Measurements from ENCODE around the gene BTBD1. TPM values are rescaled to one million over a fixed set of nuclear protein-coding genes. Genes with fewer than 3 reads are reported as not detected.
"Not testable (repeated sequence)": the region's sequence is repeated elsewhere in the genome, so short reads cannot be mapped to it uniquely, and the experiment has no call there.

BTBD1 gene
- total RNA-seq, 4 donors from 2014 or later: 79.8 to 105 (median 99.4) TPM

- Histone ChIP-seq H3K27ac (no peak overlapping the region), H3K4me3 (no peak overlapping the region), H3K36me3 (no peaks in the 10 kb centered on the region), H3K4me1 (no peaks in the 10 kb centered on the region), H3K27me3 (no peaks in the 10 kb centered on the region), H3K9me3 (peaks cover 0 to 6% (median 0%) of the 10 kb centered on the region in 4 donors)
- TF ChIP-seq CTCF (IDR thresholded peaks at IDR 0.05): no peak
- no peak for TF ChIP-seq EP300 (IDR thresholded peaks at IDR 0.05)
- no peak for TF ChIP-seq POLR2A (IDR thresholded peaks at IDR 0.05)
- DNase-seq (ENCODE audit: low spot score in 2 of 2): no peak
These were observed 31.0 kb upstream of the BTBD1 start for GRCh38 chr15:83098079-83098478.

DNA sequence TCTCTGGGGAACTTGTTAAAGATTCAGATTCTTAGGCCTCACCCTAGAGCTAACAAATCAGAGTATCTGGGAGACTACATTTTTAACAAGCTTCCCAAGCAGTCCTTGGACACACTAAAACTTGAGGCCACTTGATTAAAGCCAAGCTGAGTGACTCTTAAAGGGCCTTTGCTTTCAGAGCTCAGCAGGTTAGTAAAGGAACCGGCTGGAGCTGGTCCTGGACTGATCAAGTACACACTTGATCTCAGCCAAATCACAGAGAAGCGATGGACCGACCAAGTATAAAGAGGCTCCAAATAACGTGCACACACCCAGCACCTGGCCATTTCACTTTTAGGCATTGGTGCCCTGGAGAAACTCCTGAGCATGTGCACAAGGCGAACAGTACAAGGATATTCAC, 27.5 kb upstream of the BTBD1 start:
- H3K36me3 ChIP-seq: no peaks in the 10 kb centered on the region
- WGBS, 2 donors: 76 to 82% methylated on average over 5 of the region's 5 CpGs
- no peaks in the 10 kb centered on the region for H3K27me3 ChIP-seq
- H3K4me1 ChIP-seq: no peaks in the 10 kb centered on the region
- no peak overlapping the region for H3K4me3 ChIP-seq
- H3K27ac ChIP-seq: no peak overlapping the region
- H3K9me3 ChIP-seq: peaks cover 0 to 6% (median 0%) of the 10 kb centered on the region in 4 donors
- TF ChIP-seq POLR2A (IDR thresholded peaks at IDR 0.05): no peak
- DNase-seq (ENCODE audit: low spot score in 2 of 2): no peak

DNA sequence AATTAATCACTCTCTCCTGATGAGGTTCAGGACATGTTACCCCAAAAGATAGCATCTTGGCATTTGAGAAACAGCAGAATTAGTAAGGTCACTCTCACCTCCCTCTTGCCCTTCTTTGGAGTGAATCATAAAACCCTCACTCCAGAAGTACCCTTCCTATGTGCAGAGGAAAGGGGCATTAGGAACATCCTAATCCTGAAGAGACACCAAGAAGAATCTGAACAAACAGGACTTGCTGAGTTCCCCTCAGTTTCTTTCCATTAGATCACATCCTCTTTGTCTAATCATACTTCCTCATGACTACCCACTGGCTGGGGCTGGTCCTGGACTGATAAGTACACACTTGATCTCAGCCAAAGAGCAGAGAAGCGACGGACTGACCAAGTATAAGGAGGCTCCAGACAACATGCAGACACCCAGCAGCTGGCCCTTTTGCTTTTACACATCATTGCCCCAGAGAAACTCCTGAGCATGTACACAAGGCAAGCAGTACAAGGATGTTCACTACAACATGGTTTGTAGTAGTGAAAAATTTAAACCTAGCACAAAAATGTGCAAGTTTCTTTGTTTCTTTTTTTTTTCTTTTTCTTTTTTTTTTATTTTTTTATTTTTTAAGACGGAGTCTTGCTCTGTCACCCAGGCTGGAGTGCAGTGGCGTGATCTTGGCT, 25.4 kb upstream of the BTBD1 start:
- Histone ChIP-seq H3K9me3 (no peaks in the 10 kb centered on the region), H3K4me1 (no peaks in the 10 kb centered on the region), H3K27ac (peak overlapping the region in 2 of 4 donors; percentile 51 to 62), H3K4me3 (no peak overlapping the region), H3K27me3 (no peaks in the 10 kb centered on the region), H3K36me3 (no peaks in the 10 kb centered on the region)
- WGBS, 2 donors: 67 to 68% methylated on average over 4 of the region's 4 CpGs
- TF ChIP-seq POLR2A (IDR thresholded peaks at IDR 0.05): peak in 1 of 2 donors; percentile 53
- TF ChIP-seq CTCF (IDR thresholded peaks at IDR 0.05): peak in 1 of 5 experiments; percentile 12
- TF ChIP-seq EP300 (IDR thresholded peaks at IDR 0.05): peak in 1 of 2 donors; percentile 53
- DNase-seq (ENCODE audit: low spot score in 2 of 2): peak in 1 of 2 donors; percentile 55

DNA sequence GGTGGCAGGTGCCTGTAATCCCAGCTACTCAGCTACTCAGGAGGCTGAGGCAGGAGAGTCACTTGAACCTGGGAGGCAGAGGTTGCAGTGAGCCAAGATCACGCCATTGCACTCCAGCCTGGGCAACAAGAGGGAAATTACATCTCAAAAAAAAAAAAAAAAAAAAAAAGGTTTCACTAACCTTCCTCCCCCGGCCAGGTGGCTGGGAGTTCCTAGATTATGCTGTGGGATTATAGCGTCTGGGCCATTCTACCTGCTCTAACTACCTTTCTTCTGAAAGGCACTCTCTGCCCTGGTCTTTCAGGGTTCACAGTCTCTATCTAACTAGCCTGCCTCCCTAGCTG, 24.9 kb upstream of the BTBD1 start:
- not testable (repeated sequence) for H3K4me3 ChIP-seq; DNase-seq (ENCODE audit: low spot score in 2 of 2); H3K36me3 ChIP-seq; H3K4me1 ChIP-seq; H3K27me3 ChIP-seq; H3K9me3 ChIP-seq
- H3K27ac ChIP-seq: peak overlapping the region in 2 of 4 donors; percentile 51 to 62
- WGBS, 2 donors: 71 to 80% methylated on average over 3 of the region's 3 CpGs

DNA sequence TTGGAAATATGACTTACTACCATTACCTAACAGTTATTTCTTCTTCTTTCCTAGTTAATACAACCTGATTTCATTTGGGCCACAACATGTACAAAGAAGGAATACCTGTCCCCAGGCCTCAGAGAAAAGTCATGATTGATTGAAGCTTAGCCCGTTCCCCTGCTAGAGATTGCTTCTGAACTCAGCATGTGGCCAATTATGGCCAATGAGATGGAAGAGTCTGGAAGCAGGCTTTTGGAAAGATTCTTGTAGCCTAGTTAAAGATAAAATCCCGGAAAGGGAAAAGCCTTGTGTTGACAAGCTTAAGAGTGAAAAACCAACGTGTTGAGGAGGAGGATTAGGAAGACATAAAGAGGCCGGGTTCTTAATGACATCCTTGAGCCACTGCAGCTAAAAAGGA, 23.4 kb upstream of the BTBD1 start:
- WGBS, 2 donors: 38 to 45% methylated on average over 4 of the region's 4 CpGs
- Histone ChIP-seq H3K4me1 (no peaks in the 10 kb centered on the region), H3K9me3 (no peaks in the 10 kb centered on the region), H3K4me3 (no peak overlapping the region), H3K36me3 (no peaks in the 10 kb centered on the region), H3K27ac (no peak overlapping the region), H3K27me3 (no peaks in the 10 kb centered on the region)
- no peak for TF ChIP-seq CTCF (IDR thresholded peaks at IDR 0.05)
- TF ChIP-seq POLR2A (IDR thresholded peaks at IDR 0.05): no peak
- TF ChIP-seq EP300 (IDR thresholded peaks at IDR 0.05): no peak
- no peak for DNase-seq (ENCODE audit: low spot score in 2 of 2)

DNA sequence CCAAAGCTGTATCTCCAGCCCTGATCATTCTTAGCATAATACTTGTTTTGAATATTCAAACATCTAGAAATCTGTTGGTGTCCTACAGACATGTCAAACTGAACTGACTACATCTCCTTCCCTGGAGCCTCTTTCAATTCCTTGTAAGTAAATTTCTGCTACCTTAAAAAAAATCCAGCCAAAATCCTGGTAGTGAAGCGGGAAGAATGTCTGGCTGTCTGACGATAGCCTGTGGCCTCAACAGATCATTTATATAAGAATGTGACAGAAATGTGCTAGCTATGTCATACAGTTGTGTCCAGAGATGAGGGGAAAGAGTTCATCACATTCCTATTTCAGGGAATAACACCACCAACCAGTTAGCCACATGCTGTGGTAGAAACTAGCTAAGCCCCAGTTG, 21.8 kb upstream of the BTBD1 start:
- Histone ChIP-seq H3K27me3 (no peaks in the 10 kb centered on the region), H3K4me3 (no peak overlapping the region), H3K27ac (no peak overlapping the region), H3K36me3 (no peaks in the 10 kb centered on the region), H3K4me1 (no peaks in the 10 kb centered on the region), H3K9me3 (no peaks in the 10 kb centered on the region)
- no peak for DNase-seq (ENCODE audit: low spot score in 2 of 2)
- TF ChIP-seq POLR2A (IDR thresholded peaks at IDR 0.05) (no peak), EP300 (IDR thresholded peaks at IDR 0.05) (no peak), CTCF (IDR thresholded peaks at IDR 0.05) (no peak)
- 50 to 71% methylated on average over 2 of the region's 2 CpGs for WGBS, 2 donors
